DMS79 treated with DMSO at 0.1 percent for 48 hours (cell line): ENCODE data around the gene NRTN.
"Not testable (repeated sequence)": the region's sequence is repeated elsewhere in the genome, so short reads cannot be mapped to it uniquely, and the experiment has no call there.

Source experiments
- DNase-seq: peaks from one replicate; lab custom pipeline; 2025; lab: John Stamatoyannopoulos, UW

NRTN gene

GRCh38 chr19:5867201-5868136 lies 62.6 kb downstream of the NRTN start:
- no peak for DNase-seq

GRCh38 chr19:5870986-5871394 lies 66.1 kb downstream of the NRTN start:
- no peak for DNase-seq

GRCh38 chr19:5873617-5874199 lies 68.8 kb downstream of the NRTN start:
- DNase-seq, result no peak

- not testable (repeated sequence) for DNase-seq
Observed at GRCh38 chr19:5874496-5874895, 69.6 kb downstream of the NRTN start.

- DNase-seq, result no peak
Observed at GRCh38 chr19:5877427-5877826, 72.6 kb downstream of the NRTN start.

GRCh38 chr19:5877882-5878281 lies 73.0 kb downstream of the NRTN start:
- DNase-seq, result no peak
